NB4 (cell line): ENCODE results near the gene COL23A1.

Experiments used
- DNase-seq: peaks from one replicate; pipeline ENCODE4 v3.0.0; 2010; ENCODE audit warnings: low read depth
- H3K4me3 ChIP-seq: one replicate; pipeline ENCODE4 v1.5.1; 2011; ENCODE audit warnings: mild to moderate bottlenecking, low read depth, low read length, moderate library complexity
- CTCF ChIP-seq: IDR thresholded peaks from one replicate; pipeline ENCODE4 v1.5.1; 2012; ENCODE audit warnings: low read depth, low read length
- MAX ChIP-seq: IDR thresholded peaks from 2 replicates; pipeline ENCODE4 v1.6.1; 2011; ENCODE audit warnings: low read depth, low read length
- MYC ChIP-seq: IDR thresholded peaks from 2 replicates; pipeline ENCODE4 v1.6.1; 2011; ENCODE audit warnings: low read depth, low read length
- POLR2A ChIP-seq: IDR thresholded peaks from 2 replicates; pipeline ENCODE4 v1.6.1; 2011; ENCODE audit warnings: mild to moderate bottlenecking; ENCODE audit not compliant: insufficient read length; ENCODE audit errors: extremely low read depth

The COL23A1 gene

DNA sequence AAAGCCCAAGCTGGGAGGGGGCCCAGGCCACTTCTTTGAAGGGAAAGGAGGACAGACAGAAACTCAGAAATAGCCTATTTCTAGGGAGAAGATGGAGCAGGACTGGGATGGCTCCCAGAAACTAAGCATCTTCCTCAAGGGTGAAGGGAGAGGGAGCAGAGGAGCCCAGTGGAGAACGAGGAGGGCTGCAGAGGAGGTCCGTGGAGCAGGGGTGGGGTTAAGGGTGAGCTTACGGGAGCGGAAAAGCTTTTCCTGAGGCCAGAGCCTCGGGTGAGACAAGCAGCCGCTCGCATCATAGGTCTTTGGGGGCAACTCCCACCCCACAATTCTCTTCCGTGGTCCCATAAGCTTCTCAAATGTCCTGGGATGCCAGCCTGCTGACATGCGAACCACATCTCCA, 230.5 kb downstream of the COL23A1 start:
- no peak for DNase-seq
- TF ChIP-seq POLR2A (no peak), MAX (no peak), MYC (no peak), CTCF (no peak)
- no peak overlapping the region for H3K4me3 ChIP-seq

- no peak overlapping the region for H3K4me3 ChIP-seq
- TF ChIP-seq CTCF (no peak), MAX (no peak), MYC (no peak), POLR2A (no peak)
- no peak for DNase-seq
These were observed 232.5 kb downstream of the COL23A1 start for GRCh38 chr5:178357678-178358077.

- no peak for TF ChIP-seq MAX
- no peak for TF ChIP-seq POLR2A
- DNase-seq, result no peak
- no peak overlapping the region for H3K4me3 ChIP-seq
These were observed 233.1 kb downstream of the COL23A1 start for GRCh38 chr5:178357121-178357521.

DNA sequence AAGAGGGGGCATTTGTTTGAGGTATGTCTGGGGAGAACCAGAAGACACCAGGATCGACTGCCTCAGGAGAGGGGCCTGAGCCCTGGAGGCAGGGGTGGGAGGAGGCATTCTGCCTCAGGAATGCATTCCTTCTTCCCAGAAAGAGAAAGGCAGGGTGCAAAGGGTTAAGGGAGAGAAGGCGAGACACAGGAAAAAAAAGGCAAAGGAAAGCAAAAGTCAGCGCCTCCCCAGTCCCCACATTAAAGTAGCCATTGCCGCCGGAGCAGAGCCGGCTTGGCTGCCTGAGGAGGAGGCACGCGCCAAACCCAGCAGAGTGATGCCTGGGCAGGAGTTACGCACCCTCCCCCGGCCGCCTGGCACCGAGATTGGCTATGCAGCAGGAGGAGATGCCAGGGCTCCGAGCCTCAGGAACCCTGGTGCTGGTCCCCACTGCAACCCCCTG, 233.7 kb downstream of the COL23A1 start:
- no peak overlapping the region for H3K4me3 ChIP-seq
- no peak for DNase-seq
- TF ChIP-seq MYC (no peak), POLR2A (no peak), CTCF (no peak), MAX (no peak)

- H3K4me3 ChIP-seq, result no peak overlapping the region
- peak; percentile 41 for DNase-seq
- TF ChIP-seq MAX (no peak), CTCF (no peak), MYC (no peak), POLR2A (no peak)
These were observed 234.5 kb downstream of the COL23A1 start for GRCh38 chr5:178355671-178356070.

DNA sequence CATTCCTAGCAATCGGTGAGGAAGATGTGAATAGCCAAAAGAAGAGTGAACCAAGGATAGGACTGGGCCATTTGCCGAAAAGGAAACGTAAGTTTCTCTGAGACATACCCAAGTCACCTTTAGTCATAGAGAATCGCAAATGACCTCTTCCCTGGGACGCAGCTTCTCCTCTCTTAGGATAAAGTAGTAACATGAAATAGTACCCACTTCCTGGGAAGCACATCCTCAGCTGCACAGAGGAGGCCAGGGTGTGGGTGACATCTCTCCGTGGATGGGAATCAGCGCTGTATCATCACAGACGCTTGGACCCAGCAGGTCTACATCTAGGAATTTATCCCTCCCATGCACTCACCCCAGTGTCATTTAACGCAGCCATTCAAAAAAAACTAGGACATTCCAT, 236.7 kb downstream of the COL23A1 start:
- TF ChIP-seq MAX, result no peak
- TF ChIP-seq CTCF, result no peak
- TF ChIP-seq MYC, result no peak
- no peak for TF ChIP-seq POLR2A
- DNase-seq, result no peak
- no peak overlapping the region for H3K4me3 ChIP-seq
